PC-3 (cell line): Measurements from ENCODE around the gene REG4. TPM values are rescaled to one million over a fixed set of nuclear protein-coding genes. Genes with fewer than 3 reads are reported as not detected.

Experiments used
- ATAC-seq: fragments of 200-7000 bp; cut with Tn5 transposase; 2 replicates; pipeline ENCODE4 v1.9.1; 2020; ENCODE audit warnings: mild to moderate bottlenecking, moderate library complexity
- BruUV-seq: library from RNA; stranded (reverse); fragments of 400-500 nt; replicated peaks from 2 replicates; lab custom pipeline; 2021; lab: Mats Ljungman, UMichigan
- CTCF ChIA-PET: fragments of 300-600 bp; sonication (Branson Sonifier 250); formaldehyde crosslinking; loops from one replicate; lab custom pipeline; 2022; ENCODE audit warnings: antibody characterized with exemption; lab: Charles Lee
- POLR2A ChIA-PET: fragments of 300-600 bp; sonication (Branson Sonifier 250); formaldehyde crosslinking; loops from one replicate; lab custom pipeline; 2022; ENCODE audit warnings: antibody characterized with exemption; ENCODE audit not compliant: unreplicated experiment; lab: Charles Lee
- DNase-seq: peaks from one replicate; pipeline ENCODE4 v3.0.0-alpha.2; 2015
- H2AFZ ChIP-seq: fragments of 300-600 bp; sonication (generic); 2 replicates; pipeline ENCODE4 v1.6.0; 2016; ENCODE audit warnings: antibody characterized with exemption, low read length
- H3F3A ChIP-seq: fragments of 300-600 bp; sonication (generic); one replicate; pipeline ENCODE4 v1.6.0; 2017; ENCODE audit warnings: antibody characterized with exemption, low read length, control low read depth, mild to moderate bottlenecking; ENCODE audit not compliant: unreplicated experiment
- H3K27ac ChIP-seq: fragments of 300-600 bp; sonication (generic); 2 replicates; pipeline ENCODE4 v1.5.1; 2016; ENCODE audit warnings: mild to moderate bottlenecking, low read length
- H3K27me3 ChIP-seq: fragments of 300-600 bp; sonication (generic); 2 replicates; pipeline ENCODE4 v1.6.1; 2016; ENCODE audit warnings: low read length, mixed read lengths
- H3K36me3 ChIP-seq: fragments of 300-600 bp; sonication (generic); 2 replicates; pipeline ENCODE4 v1.6.1; 2016; ENCODE audit warnings: low read depth, mixed run types, low read length, mixed read lengths
- H3K4me1 ChIP-seq: fragments of 300-600 bp; sonication (generic); 2 replicates; pipeline ENCODE4 v1.5.1; 2016; ENCODE audit warnings: low read length; ENCODE audit not compliant: insufficient read depth
- H3K4me2 ChIP-seq: fragments of 300-600 bp; sonication (generic); 2 replicates; pipeline ENCODE4 v1.6.0; 2016; ENCODE audit warnings: low read length
- H3K4me3 ChIP-seq: fragments of 300-600 bp; sonication (generic); 2 replicates; pipeline ENCODE4 v1.5.1; 2016; ENCODE audit warnings: mild to moderate bottlenecking, low read length, mixed read lengths
- H3K79me2 ChIP-seq: fragments of 300-600 bp; sonication (generic); 2 replicates; pipeline ENCODE4 v1.6.1; 2017; ENCODE audit warnings: low read length, mixed read lengths
- H3K9ac ChIP-seq: fragments of 300-600 bp; sonication (generic); 2 replicates; pipeline ENCODE4 v1.6.0; 2016; ENCODE audit warnings: mild to moderate bottlenecking, low read length
- H3K9me2 ChIP-seq: fragments of 300-600 bp; sonication (generic); replicated peaks from 2 replicates; pipeline ENCODE4 v1.6.1; 2016; ENCODE audit warnings: mixed run types, low read length, mixed read lengths
- H3K9me3 ChIP-seq: fragments of 300-600 bp; sonication (generic); 2 replicates; pipeline ENCODE4 v1.6.1; 2016; ENCODE audit warnings: low read length, mixed read lengths
- H4K20me1 ChIP-seq: fragments of 300-600 bp; sonication (generic); 2 replicates; pipeline ENCODE4 v1.6.1; 2016; ENCODE audit warnings: low read length, mixed read lengths
- EZH2 ChIP-seq: fragments of 300-600 bp; sonication (generic); IDR thresholded peaks from one replicate; pipeline ENCODE4 v1.6.1; 2017; ENCODE audit warnings: antibody characterized with exemption, mild to moderate bottlenecking, low read length; ENCODE audit not compliant: unreplicated experiment
- EZH2phosphoT487 ChIP-seq: fragments of 300-600 bp; sonication (generic); IDR thresholded peaks from 2 replicates; pipeline ENCODE4 v1.6.1; 2018; ENCODE audit warnings: mild to moderate bottlenecking, antibody characterized with exemption, low read length, borderline replicate concordance
- intact Hi-C: fragments of 100-400 bp; cut with micrococcal nuclease; formaldehyde crosslinking; loops from 2 replicates; pipeline ENCODE4 v1.9.0; 2023
- total RNA-seq: library from RNA; depleted of rRNA; stranded (reverse); fragments of >200 nt; gene quantifications from 2 replicates; pipeline ENCODE4 v1.2.3, GENCODE V29; 2014
- TF ChIP-seq, protein P1 (sequence below): fragments of 300-600 bp; sonication (generic); conservative IDR thresholded peaks from 2 replicates; pipeline ENCODE4 v1.5.1; 2017; ENCODE audit warnings: antibody characterized with exemption, low read depth, mild to moderate bottlenecking, low read length

The REG4 gene
- total RNA-seq, 1 experiment from 2014 or later: 0.87 TPM

DNA sequence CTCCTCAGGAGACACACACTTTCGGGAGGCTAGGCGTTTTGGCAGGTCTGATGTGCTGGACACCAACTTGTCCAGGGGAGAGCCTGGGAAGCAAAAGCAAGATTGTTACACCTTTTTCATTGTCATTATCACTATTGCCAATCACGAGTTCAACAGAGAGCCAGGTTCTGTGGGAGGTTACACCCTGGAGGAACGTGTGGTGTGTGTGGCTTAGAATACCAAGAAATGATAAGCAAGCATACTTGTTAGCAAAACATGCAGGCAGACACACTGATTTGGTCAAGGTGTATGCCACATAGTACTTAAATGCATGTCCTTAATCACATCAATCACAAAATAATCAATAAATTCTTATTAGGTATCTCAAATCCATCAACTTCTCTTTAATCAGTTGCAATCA, 58.7 kb downstream of the REG4 start:
- DNase-seq: no peak
- intact Hi-C loops: no loop called here
- H3K27me3 ChIP-seq: no peaks in the 10 kb centered on the region
- H3K79me2 ChIP-seq: no peaks in the 10 kb centered on the region
- H3F3A ChIP-seq: no peaks in the 10 kb centered on the region
- H4K20me1 ChIP-seq: no peaks in the 10 kb centered on the region
- no peak for TF ChIP-seq EZH2
- H2AFZ ChIP-seq: no peak overlapping the region
- no peak overlapping the region for H3K27ac ChIP-seq
- ATAC-seq: no peak
- no peak overlapping the region for H3K4me2 ChIP-seq
- H3K4me3 ChIP-seq: no peak overlapping the region
- ChIA-PET CTCF (no interaction called here), POLR2A (no interaction called here)
- BruUV-seq: no TSS peak
- no peak overlapping the region for H3K9ac ChIP-seq
- no peaks in the 10 kb centered on the region for H3K9me2 ChIP-seq
- no peaks in the 10 kb centered on the region for H3K36me3 ChIP-seq
- no peaks in the 10 kb centered on the region for H3K4me1 ChIP-seq
- no peaks in the 10 kb centered on the region for H3K9me3 ChIP-seq

DNA sequence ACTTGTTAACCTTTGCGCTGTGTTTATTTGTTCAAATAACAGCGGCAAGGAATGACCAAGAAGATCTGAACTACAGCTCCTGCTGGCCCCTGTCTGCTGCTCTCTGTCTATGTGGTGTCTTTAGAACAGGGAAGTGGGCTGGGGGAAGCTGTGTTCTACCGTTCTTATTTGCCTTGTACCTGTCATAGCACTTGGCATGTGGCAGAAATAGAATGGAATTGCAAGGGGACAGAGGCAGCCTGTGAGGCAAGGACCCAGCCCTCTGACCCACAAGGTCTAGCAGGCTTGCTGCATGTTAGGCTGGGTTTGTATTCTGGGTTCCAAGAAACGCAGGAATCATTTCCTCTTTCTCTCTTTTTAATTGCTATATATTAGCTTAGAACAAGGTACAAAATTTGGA, 63.2 kb downstream of the REG4 start:
- Histone ChIP-seq H3K79me2 (no peaks in the 10 kb centered on the region), H3K4me1 (no peaks in the 10 kb centered on the region), H3K4me3 (no peak overlapping the region), H3K9ac (no peak overlapping the region), H4K20me1 (no peaks in the 10 kb centered on the region), H3F3A (no peaks in the 10 kb centered on the region), H3K27ac (no peak overlapping the region), H2AFZ (no peak overlapping the region), H3K4me2 (no peak overlapping the region), H3K9me3 (no peaks in the 10 kb centered on the region), H3K27me3 (no peaks in the 10 kb centered on the region), H3K9me2 (no peaks in the 10 kb centered on the region), H3K36me3 (no peaks in the 10 kb centered on the region)
- no peak for ATAC-seq
- BruUV-seq: no TSS peak
- ChIA-PET CTCF (no interaction called here), POLR2A (no interaction called here)
- intact Hi-C loops: loop anchor here (10.0 kb wide), 1 partner anchor 133 kb away; no protein-coding TSS in a partner anchor
- DNase-seq: no peak
- no peak for TF ChIP-seq EZH2
- TF ChIP-seq, protein P1, sequence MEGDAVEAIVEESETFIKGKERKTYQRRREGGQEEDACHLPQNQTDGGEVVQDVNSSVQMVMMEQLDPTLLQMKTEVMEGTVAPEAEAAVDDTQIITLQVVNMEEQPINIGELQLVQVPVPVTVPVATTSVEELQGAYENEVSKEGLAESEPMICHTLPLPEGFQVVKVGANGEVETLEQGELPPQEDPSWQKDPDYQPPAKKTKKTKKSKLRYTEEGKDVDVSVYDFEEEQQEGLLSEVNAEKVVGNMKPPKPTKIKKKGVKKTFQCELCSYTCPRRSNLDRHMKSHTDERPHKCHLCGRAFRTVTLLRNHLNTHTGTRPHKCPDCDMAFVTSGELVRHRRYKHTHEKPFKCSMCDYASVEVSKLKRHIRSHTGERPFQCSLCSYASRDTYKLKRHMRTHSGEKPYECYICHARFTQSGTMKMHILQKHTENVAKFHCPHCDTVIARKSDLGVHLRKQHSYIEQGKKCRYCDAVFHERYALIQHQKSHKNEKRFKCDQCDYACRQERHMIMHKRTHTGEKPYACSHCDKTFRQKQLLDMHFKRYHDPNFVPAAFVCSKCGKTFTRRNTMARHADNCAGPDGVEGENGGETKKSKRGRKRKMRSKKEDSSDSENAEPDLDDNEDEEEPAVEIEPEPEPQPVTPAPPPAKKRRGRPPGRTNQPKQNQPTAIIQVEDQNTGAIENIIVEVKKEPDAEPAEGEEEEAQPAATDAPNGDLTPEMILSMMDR: no peak
- TF ChIP-seq EZH2phosphoT487: no peak

- DNase-seq: no peak
- no peak overlapping the region for H3K27ac ChIP-seq
- H2AFZ ChIP-seq: no peak overlapping the region
- H3K4me2 ChIP-seq: no peak overlapping the region
- no peaks in the 10 kb centered on the region for H3K27me3 ChIP-seq
- ChIA-PET CTCF (no interaction called here), POLR2A (no interaction called here)
- H3K9me2 ChIP-seq: no peaks in the 10 kb centered on the region
- no TSS peak for BruUV-seq
- H3K9ac ChIP-seq: no peak overlapping the region
- H3K79me2 ChIP-seq: no peaks in the 10 kb centered on the region
- ATAC-seq: no peak
- H4K20me1 ChIP-seq: no peaks in the 10 kb centered on the region
- intact Hi-C loops: loop anchor here (10.0 kb wide), 1 partner anchor 133 kb away; no protein-coding TSS in a partner anchor
- no peaks in the 10 kb centered on the region for H3K9me3 ChIP-seq
- H3K4me3 ChIP-seq: no peak overlapping the region
- TF ChIP-seq EZH2phosphoT487 (no peak), EZH2 (no peak)
- TF ChIP-seq, protein P1: no peak
- no peaks in the 10 kb centered on the region for H3F3A ChIP-seq
- H3K36me3 ChIP-seq: no peaks in the 10 kb centered on the region; the same call in 1 of the 2 replicates
- H3K4me1 ChIP-seq: no peaks in the 10 kb centered on the region
These were observed 63.8 kb downstream of the REG4 start for GRCh38 chr1:119747451-119747850.
